Measurements from ENCODE around the gene NOL9.

NOL9 gene

DNA sequence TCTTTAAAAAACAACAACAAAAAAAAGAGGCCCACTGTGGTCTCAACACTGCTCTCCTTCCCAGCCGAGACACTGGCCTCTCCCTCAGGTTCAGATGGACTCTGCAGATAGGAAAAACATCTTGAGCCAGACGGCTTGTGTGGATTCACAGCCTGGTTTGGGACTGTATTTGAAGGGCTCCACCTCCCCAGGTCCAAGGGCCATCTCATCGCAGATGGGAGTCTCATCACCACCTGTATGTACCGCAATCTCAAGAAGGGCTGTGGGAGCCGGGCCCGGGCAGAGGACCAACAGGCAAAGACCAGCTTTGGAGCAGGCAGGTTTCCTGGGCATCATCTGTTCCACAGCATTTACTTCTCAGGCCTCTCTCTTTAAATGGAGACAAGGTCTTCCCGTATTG is 35.7 kb upstream of the NOL9 start:
- no peak for DNase-seq (ENCODE audit: low read depth in 2 of 2, low spot score in 1 of 2)

- no peak for DNase-seq (ENCODE audit: low read depth in 2 of 2, low spot score in 1 of 2)
Measured at GRCh38 chr1:6588893-6589520, 34.7 kb upstream of the NOL9 start.

DNA sequence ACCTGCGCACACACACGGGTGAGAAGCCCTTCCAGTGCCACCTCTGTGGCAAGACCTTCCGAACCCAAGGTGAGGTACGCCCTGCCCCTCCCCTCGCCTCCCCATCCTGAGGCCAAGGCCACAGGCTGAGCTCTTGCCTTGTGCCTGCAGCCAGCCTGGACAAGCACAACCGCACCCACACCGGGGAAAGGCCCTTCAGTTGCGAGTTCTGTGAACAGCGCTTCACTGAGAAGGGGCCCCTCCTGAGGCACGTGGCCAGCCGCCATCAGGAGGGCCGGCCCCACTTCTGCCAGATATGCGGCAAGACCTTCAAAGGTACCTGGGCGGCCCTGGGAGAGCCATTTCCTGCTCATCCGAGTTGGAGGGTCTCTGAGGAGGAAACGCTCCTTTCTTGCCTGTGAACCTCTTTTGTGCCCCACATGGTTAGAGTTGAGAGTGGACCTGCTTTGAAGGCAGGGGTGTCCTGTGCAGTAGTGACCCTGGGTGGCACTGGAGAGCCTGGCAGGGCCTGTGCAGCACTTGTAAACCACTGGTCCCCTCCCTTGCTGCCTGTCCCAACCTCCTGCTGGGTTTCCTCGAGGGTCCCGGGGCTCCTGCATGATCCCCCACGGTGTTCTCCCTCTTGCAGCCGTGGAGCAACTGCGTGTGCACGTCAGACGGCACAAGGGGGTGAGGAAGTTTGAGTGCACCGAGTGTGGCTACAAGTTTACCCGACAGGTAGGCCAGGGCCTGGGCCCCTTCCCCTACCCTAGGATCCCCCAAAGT is 34.0 kb upstream of the NOL9 start:
- no peak for DNase-seq (ENCODE audit: low read depth in 2 of 2, low spot score in 1 of 2)

GRCh38 chr1:6587261-6588005 is 33.1 kb upstream of the NOL9 start:
- DNase-seq (ENCODE audit: low read depth in 2 of 2, low spot score in 1 of 2), result no peak

DNA sequence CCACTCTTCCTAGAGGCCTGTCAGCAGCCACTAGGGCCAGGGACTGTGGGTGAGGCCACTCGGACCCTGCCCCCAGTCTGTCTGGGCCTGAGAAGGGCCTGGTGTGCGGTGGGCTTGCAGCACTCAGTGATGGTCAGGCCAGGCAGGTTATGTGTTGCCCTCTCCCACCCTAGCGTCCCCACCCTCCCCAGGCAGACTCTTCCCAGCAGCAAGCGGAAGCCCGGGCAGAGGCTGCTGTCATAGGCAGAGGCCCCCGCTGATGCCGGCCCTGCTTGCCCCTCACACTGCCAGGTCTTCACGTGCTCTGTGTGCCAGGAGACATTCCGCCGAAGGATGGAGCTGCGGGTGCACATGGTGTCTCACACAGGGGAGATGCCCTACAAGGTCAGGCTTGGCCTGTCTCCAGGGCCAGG is 32.1 kb upstream of the NOL9 start:
- DNase-seq (ENCODE audit: low read depth in 2 of 2, low spot score in 1 of 2), result no peak

- DNase-seq (ENCODE audit: low read depth in 2 of 2, low spot score in 1 of 2), result no peak
Measured at GRCh38 chr1:6585841-6586240, 31.5 kb upstream of the NOL9 start.

- no peak for DNase-seq (ENCODE audit: low read depth in 2 of 2, low spot score in 1 of 2)
Measured at GRCh38 chr1:6585081-6585722, 30.9 kb upstream of the NOL9 start.

DNA sequence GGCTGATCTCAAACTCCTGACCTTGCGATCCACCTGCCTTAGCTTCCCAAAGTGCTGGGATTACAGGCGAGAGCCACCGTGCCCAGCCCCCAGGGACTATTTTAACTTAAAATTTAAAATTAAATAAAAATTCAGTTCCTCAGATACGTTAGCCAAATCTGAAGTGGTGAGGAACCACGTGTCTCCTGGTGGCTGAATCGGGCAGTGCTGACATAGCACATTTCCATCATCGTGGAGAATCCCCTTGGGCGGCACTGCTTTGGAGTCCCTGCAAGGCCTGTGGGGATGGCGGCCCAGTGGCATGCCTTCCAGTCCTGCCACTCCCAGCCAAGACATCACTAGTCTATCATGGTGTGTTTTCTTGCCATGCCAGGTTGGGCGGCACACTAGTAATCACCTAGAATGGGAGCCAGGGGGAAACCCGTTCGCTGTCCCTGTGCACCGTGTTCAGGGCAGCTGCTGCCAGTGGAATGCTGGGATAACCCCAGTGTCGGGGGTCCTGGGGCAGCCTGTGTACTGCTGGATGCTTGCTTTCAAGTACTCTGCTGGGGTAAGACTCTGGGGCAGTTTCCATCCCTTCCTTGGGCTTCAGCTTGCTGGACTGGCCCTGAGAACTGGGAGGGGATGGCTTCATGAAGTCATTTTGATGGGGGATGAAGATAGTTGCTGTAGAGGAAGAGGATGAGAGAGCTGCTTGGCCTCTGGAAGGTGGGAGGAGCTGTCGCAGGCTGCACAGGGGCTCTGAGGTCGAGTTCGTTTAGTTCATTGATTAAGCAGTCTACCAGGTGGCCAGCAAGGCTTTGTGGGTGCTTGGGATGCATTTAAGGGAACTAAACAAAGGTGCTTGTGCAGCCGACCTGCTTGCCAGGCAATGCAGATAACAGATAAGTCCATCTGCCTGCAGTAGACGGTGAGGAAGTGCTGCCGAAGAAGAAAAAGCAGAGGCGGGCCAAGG is 30.1 kb upstream of the NOL9 start:
- no peak for DNase-seq (ENCODE audit: low read depth in 2 of 2, low spot score in 1 of 2)

DNA sequence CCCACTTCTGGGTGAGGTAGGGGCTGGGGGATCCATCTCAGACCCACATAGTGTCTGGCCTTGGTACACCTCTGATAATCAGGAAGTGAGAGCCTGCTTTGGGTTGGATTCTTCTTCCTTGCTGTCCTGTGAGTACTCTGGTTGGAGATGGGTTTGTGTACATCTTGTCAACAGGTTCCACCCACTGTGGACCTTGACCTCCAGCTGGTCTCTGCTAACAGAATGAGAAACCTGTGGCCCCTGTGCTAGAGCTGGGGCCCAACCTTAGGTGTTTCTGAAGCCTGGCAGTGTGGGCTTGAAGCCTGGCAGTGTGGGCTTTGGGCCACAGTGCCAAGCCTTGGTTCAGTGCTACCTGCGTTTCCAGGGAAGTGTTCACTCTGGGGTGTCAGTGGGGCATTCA is 28.1 kb upstream of the NOL9 start:
- no peak for DNase-seq (ENCODE audit: low read depth in 2 of 2, low spot score in 1 of 2)

GRCh38 chr1:6581561-6582305 is 27.4 kb upstream of the NOL9 start:
- DNase-seq (ENCODE audit: low read depth in 2 of 2, low spot score in 1 of 2), result no peak

DNA sequence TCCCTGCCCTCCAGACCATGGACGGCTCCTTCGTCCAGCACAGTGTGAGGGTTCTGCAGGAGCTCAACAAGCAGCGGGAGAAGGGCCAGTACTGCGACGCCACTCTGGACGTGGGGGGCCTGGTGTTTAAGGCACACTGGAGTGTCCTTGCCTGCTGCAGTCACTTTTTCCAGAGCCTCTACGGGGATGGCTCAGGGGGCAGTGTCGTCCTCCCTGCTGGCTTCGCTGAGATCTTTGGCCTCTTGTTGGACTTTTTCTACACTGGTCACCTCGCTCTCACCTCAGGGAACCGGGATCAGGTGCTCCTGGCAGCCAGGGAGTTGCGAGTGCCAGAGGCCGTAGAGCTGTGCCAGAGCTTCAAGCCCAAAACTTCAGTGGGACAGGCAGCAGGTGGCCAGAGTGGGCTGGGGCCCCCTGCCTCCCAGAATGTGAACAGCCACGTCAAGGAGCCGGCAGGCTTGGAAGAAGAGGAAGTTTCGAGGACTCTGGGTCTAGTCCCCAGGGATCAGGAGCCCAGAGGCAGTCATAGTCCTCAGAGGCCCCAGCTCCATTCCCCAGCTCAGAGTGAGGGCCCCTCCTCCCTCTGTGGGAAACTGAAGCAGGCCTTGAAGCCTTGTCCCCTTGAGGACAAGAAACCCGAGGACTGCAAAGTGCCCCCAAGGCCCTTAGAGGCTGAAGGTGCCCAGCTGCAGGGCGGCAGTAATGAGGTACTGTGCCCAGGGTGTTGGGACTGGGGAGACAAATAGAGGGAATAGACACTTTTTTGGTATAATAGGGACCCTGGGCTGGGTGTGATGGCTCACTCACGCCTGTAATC is 26.5 kb upstream of the NOL9 start:
- no peak for DNase-seq (ENCODE audit: low read depth in 2 of 2, low spot score in 1 of 2)

- no peak for DNase-seq (ENCODE audit: low read depth in 2 of 2, low spot score in 1 of 2)
Measured at GRCh38 chr1:6580119-6580592, 25.8 kb upstream of the NOL9 start.

GRCh38 chr1:6579374-6580118 is 25.2 kb upstream of the NOL9 start, which contains the start of gene ZBTB48:
ZBTB48 (plus strand) TSS chr1:6579994; CDS start chr1:6580610, 616 bp downstream.
- peak; percentile 91 to 96 for DNase-seq (ENCODE audit: low read depth in 2 of 2, low spot score in 1 of 2)

- DNase-seq (ENCODE audit: low read depth in 2 of 2, low spot score in 1 of 2), result no peak
Measured at GRCh38 chr1:6578624-6579373, 24.5 kb upstream of the NOL9 start.

DNA sequence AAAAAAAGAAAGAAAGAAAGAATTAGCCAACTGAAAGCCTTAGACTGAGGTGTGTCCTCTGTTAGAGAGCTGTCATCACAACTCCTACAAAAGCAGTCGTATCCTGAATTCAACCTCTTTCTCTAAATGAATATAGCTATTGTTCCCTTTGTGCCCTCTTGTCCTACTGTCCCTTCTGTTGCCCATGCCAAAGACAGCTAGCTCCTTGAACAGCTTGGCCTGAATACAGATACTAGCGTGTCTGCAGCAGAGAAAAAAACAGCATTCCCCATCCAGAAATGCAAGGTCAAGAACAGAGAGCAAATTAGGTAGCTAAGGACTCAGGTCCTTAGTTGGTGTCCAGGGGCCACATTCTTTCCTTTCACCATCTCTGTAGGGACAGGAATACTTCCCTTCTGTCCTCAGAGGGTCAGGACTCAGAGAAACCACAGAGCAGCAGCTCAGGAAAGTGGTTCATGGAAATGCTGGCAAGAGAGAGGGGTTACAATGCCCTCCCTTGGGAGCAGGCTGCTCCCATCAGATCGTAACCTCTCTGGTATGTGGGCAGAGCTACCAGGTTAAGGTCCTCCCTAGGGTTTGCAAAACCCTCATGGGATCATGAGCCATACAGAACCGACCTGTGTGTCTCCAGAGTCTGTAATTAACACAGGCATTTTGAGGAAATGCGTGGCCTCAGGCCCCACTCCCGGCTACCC is 23.7 kb upstream of the NOL9 start:
- no peak for DNase-seq (ENCODE audit: low read depth in 2 of 2, low spot score in 1 of 2)

GRCh38 chr1:6574818-6575217 is 20.5 kb upstream of the NOL9 start:
- DNase-seq (ENCODE audit: low read depth in 2 of 2, low spot score in 1 of 2), result no peak
